IMR-90 (cell line): ENCODE data around the gene CNOT10. TPM values are rescaled to one million over a fixed set of nuclear protein-coding genes. Genes with fewer than 3 reads are reported as not detected.

Source experiments
- ATAC-seq: fragments of 200-7000 bp; cut with Tn5 transposase; 2 replicates; pipeline ENCODE4 v1.9.1; 2020; ENCODE audit warnings: low read depth, mild to moderate bottlenecking, moderate library complexity
- BruUV-seq: library from RNA; stranded (reverse); fragments of 400-500 nt; replicated peaks from 2 replicates; lab custom pipeline; 2021; lab: Mats Ljungman, UMichigan
- CTCF ChIA-PET: fragments of 300-600 bp; formaldehyde crosslinking; extraction: SDS; loops from one replicate; lab custom pipeline; 2021; ENCODE audit warnings: antibody characterized with exemption; lab: Yijun Ruan, JAX
- POLR2A ChIA-PET: fragments of 300-600 bp; sonication (Branson Sonifier 250); formaldehyde crosslinking; loops from one replicate; lab custom pipeline; 2022; ENCODE audit warnings: antibody characterized with exemption; ENCODE audit not compliant: unreplicated experiment; lab: Charles Lee
- DNase-seq: peaks from one replicate; pipeline ENCODE4 v3.0.0; 2013
- H2AFZ ChIP-seq: replicated peaks from 2 replicates; pipeline ENCODE3; 2013; ENCODE audit warnings: low read length, mild to moderate bottlenecking; ENCODE audit not compliant: poor library complexity
- H2AK5ac ChIP-seq: 2 replicates; pipeline ENCODE4 v1.6.1; 2013; ENCODE audit warnings: low read depth, low read length, inconsistent platforms
- H2AK9ac ChIP-seq: replicated peaks from 2 replicates; pipeline ENCODE3; 2013; ENCODE audit warnings: mild to moderate bottlenecking, low read depth, low read length, moderate library complexity; ENCODE audit not compliant: poor library complexity
- H2BK120ac ChIP-seq: 2 replicates; pipeline ENCODE4 v1.6.1; 2013; ENCODE audit warnings: low read depth, low read length, inconsistent platforms
- H2BK15ac ChIP-seq: 3 replicates; pipeline ENCODE4 v1.6.1; 2013; ENCODE audit warnings: low read depth, low read length, inconsistent platforms
- H2BK20ac ChIP-seq: 2 replicates; pipeline ENCODE4 v1.6.1; 2013; ENCODE audit warnings: low read depth, mild to moderate bottlenecking, inconsistent platforms, low read length, moderate library complexity
- H2BK5ac ChIP-seq: 2 replicates; pipeline ENCODE4 v1.6.1; 2013; ENCODE audit warnings: mild to moderate bottlenecking, low read depth, low read length, inconsistent platforms; ENCODE audit not compliant: poor library complexity, severe bottlenecking
- H3K14ac ChIP-seq: replicated peaks from 2 replicates; pipeline ENCODE4 v1.6.1; 2013; ENCODE audit warnings: low read depth, low read length, inconsistent platforms
- H3K18ac ChIP-seq: 2 replicates; pipeline ENCODE4 v1.6.1; 2013; ENCODE audit warnings: low read depth, low read length, control low read depth
- H3K23ac ChIP-seq: 2 replicates; pipeline ENCODE4 v1.6.1; 2013; ENCODE audit warnings: low read depth, low read length, inconsistent platforms
- H3K27ac ChIP-seq: 2 replicates; pipeline ENCODE4 v1.5.1; 2013; ENCODE audit warnings: mild to moderate bottlenecking, control low read depth, low read length; ENCODE audit not compliant: insufficient read depth
- H3K27me3 ChIP-seq: 2 replicates; pipeline ENCODE4 v1.6.1; 2013; ENCODE audit warnings: low read length; ENCODE audit not compliant: control insufficient read depth, insufficient read depth
- H3K36me3 ChIP-seq: 2 replicates; pipeline ENCODE4 v1.6.1; 2013; ENCODE audit warnings: low read length, mixed read lengths; ENCODE audit not compliant: control insufficient read depth, insufficient read depth
- H3K4ac ChIP-seq: 2 replicates; pipeline ENCODE4 v1.6.1; 2013; ENCODE audit warnings: low read depth, low read length, inconsistent platforms
- H3K4me1 ChIP-seq: 2 replicates; pipeline ENCODE4 v1.6.1; 2013; ENCODE audit warnings: low read length, mixed read lengths; ENCODE audit not compliant: control insufficient read depth, insufficient read depth
- H3K4me2 ChIP-seq: 2 replicates; pipeline ENCODE4 v1.6.1; 2013; ENCODE audit warnings: low read depth, mild to moderate bottlenecking, control low read depth, low read length, moderate library complexity
- H3K4me3 ChIP-seq: 2 replicates; pipeline ENCODE4 v1.5.1; 2013; ENCODE audit warnings: low read depth, mild to moderate bottlenecking, control low read depth, low read length, moderate library complexity; ENCODE audit not compliant: insufficient read depth
- H3K56ac ChIP-seq: 2 replicates; pipeline ENCODE4 v1.6.1; 2013; ENCODE audit warnings: low read length, inconsistent platforms; ENCODE audit not compliant: insufficient read depth; ENCODE audit errors: extremely low read depth
- H3K79me1 ChIP-seq, 2 experiments: 2 replicates each; pipeline ENCODE4 v1.6.1; 2013; ENCODE audit warnings: low read length in 2 of 2, inconsistent platforms in 1 of 2, low read depth in 1 of 2
- H3K9ac ChIP-seq: 2 replicates; pipeline ENCODE4 v1.6.1; 2013; ENCODE audit warnings: low read depth, low read length, control low read depth
- H3K9me1 ChIP-seq: 2 replicates; pipeline ENCODE4 v1.6.1; 2013; ENCODE audit warnings: low read length, inconsistent platforms; ENCODE audit not compliant: insufficient read depth
- H3K9me3 ChIP-seq: 2 replicates; pipeline ENCODE4 v1.6.1; 2013; ENCODE audit warnings: low read length; ENCODE audit not compliant: control insufficient read depth, insufficient read depth
- H4K20me1 ChIP-seq: 2 replicates; pipeline ENCODE4 v1.6.1; 2013; ENCODE audit warnings: low read length, inconsistent platforms; ENCODE audit not compliant: insufficient read depth
- H4K5ac ChIP-seq: 2 replicates; pipeline ENCODE4 v1.6.1; 2013; ENCODE audit warnings: mild to moderate bottlenecking, low read depth, low read length, control low read depth
- H4K8ac ChIP-seq, 2 experiments: 2 replicates each; pipeline ENCODE4 v1.6.1; 2013; ENCODE audit warnings: low read depth in 2 of 2, low read length in 2 of 2, control low read depth in 1 of 2, inconsistent platforms in 1 of 2
- H4K91ac ChIP-seq: 2 replicates; pipeline ENCODE4 v1.6.1; 2013; ENCODE audit warnings: low read depth, low read length, inconsistent platforms; ENCODE audit not compliant: insufficient read depth
- BHLHE40 ChIP-seq: fragments of 150-350 bp; IDR thresholded peaks from 2 replicates; pipeline ENCODE4 v1.6.1; 2016; ENCODE audit warnings: mild to moderate bottlenecking, low read depth, low read length
- ELK1 ChIP-seq: fragments of 150-350 bp; IDR thresholded peaks from 2 replicates; pipeline ENCODE4 v1.6.1; 2016; ENCODE audit warnings: low read depth, mild to moderate bottlenecking, low read length, moderate library complexity, borderline replicate concordance
- NFE2L2 ChIP-seq: fragments of 150-350 bp; IDR thresholded peaks from 2 replicates; pipeline ENCODE4 v1.6.1; 2016; ENCODE audit warnings: low read depth, mild to moderate bottlenecking, low read length
- POLR2A ChIP-seq: IDR thresholded peaks from 2 replicates; pipeline ENCODE4 v1.6.1; 2012; ENCODE audit warnings: mild to moderate bottlenecking, low read depth, low read length
- RAD21 ChIP-seq: IDR thresholded peaks from 2 replicates; pipeline ENCODE4 v1.6.1; 2012; ENCODE audit warnings: low read length, improper control_type of control experiment
- SMC3 ChIP-seq: fragments of 150-350 bp; IDR thresholded peaks from 2 replicates; pipeline ENCODE4 v1.6.1; 2016; ENCODE audit warnings: low read depth, mild to moderate bottlenecking, antibody characterized with exemption, low read length, moderate library complexity
- USF2 ChIP-seq: fragments of 150-350 bp; IDR thresholded peaks from 2 replicates; pipeline ENCODE4 v1.6.1; 2017; ENCODE audit warnings: mild to moderate bottlenecking, antibody characterized with exemption, low read length, low read depth
- WGBS, 2 experiments: methylation state at CpG; one replicate each; pipeline versions ENCODE4 v1.1.5 to v1.1.7; 2013; ENCODE audit warnings: missing lambda C conversion rate in 2 of 2; ENCODE audit not compliant: insufficient read length in 1 of 2; ENCODE audit errors: extremely low coverage in 2 of 2; 5-methylcytosine and 5-hydroxymethylcytosine counted together
- dilution Hi-C: fragments of 300-500 bp; cut with HindIII; formaldehyde crosslinking; loops from one replicate; pipeline ENCODE4 v1.14.3; 2018; ENCODE audit warnings: low sequenced_read_pairs; ENCODE audit not compliant: unreplicated experiment
- in situ Hi-C: fragments of 300-500 bp; cut with MboI; formaldehyde crosslinking; loops from 3 replicates; pipeline ENCODE4 v1.14.3; 2019; ENCODE audit warnings: low sequenced_read_pairs, inconsistent platforms, mixed read lengths
- intact Hi-C: fragments of 100-400 bp; cut with micrococcal nuclease; formaldehyde crosslinking; loops from 2 replicates; pipeline ENCODE4 v1.10.0; 2022
- polyA plus RNA-seq, 3 experiments: library from polyadenylated mRNA; depleted of rRNA; stranded (reverse); fragments of >200 nt; gene quantifications; 2 replicates each; pipeline ENCODE4 v1.2.3, GENCODE V29; 2012; ENCODE audit warnings: low replicate concordance in 1 of 3
- total RNA-seq: library from RNA; depleted of rRNA; stranded (reverse); fragments of >200 nt; gene quantifications from 2 replicates; pipeline ENCODE4 v1.2.3, GENCODE V29; 2012

Gene CNOT10
- total and polyA plus RNA-seq, 2 of the 4 experiments (the other 2 are of a cell fraction) = 15.8 to 20.4 TPM

GRCh38 chr3:32820971-32821685 is 136.1 kb downstream of the CNOT10 start:
- no peak overlapping the region for H2AK9ac ChIP-seq
- no peak overlapping the region for H4K8ac ChIP-seq
- H3K79me1 ChIP-seq = no peaks in the 10 kb centered on the region
- H2BK120ac ChIP-seq = no peak overlapping the region
- no peak overlapping the region for H3K27ac ChIP-seq
- ChIA-PET POLR2A (no interaction called here), CTCF (interaction anchor here (0.5 to 1.0 kb wide), 2 partner anchors 14 to 113 kb away, joined by 3 read pairs; no protein-coding TSS in a partner anchor)
- H3K23ac ChIP-seq = no peak overlapping the region
- H2BK5ac ChIP-seq = no peak overlapping the region
- no peaks in the 10 kb centered on the region for H3K9me1 ChIP-seq
- ATAC-seq = no peak
- H2BK15ac ChIP-seq = no peak overlapping the region
- TF ChIP-seq POLR2A (no peak), RAD21 (no peak), BHLHE40 (no peak), NFE2L2 (no peak), SMC3 (no peak), USF2 (no peak), ELK1 (no peak)
- H3K4ac ChIP-seq = no peak overlapping the region
- no peak overlapping the region for H3K56ac ChIP-seq
- H3K14ac ChIP-seq = no peak overlapping the region
- H3K4me3 ChIP-seq = no peak overlapping the region
- no peak for DNase-seq
- H3K18ac ChIP-seq = no peak overlapping the region
- no peak overlapping the region for H2AK5ac ChIP-seq
- H2BK20ac ChIP-seq = no peak overlapping the region
- no peaks in the 10 kb centered on the region for H3K36me3 ChIP-seq
- no peak overlapping the region for H4K91ac ChIP-seq
- H4K5ac ChIP-seq = no peak overlapping the region
- H3K27me3 ChIP-seq = peaks cover 69% of the 10 kb centered on the region
- H3K9me3 ChIP-seq = peaks cover 21% of the 10 kb centered on the region
- no peak overlapping the region for H3K9ac ChIP-seq
- dilution Hi-C loops (no loop called here), in situ Hi-C loops (no loop called here), intact Hi-C loops (no loop called here)
- no peak overlapping the region for H3K4me2 ChIP-seq
- no TSS peak for BruUV-seq
- no peak overlapping the region for H2AFZ ChIP-seq
- H3K4me1 ChIP-seq = peaks cover 3% of the 10 kb centered on the region; the same call in 1 of the 2 replicates
- no peaks in the 10 kb centered on the region for H4K20me1 ChIP-seq
- 57% methylated on average over 2 of the region's 12 CpGs; no CpG with 5 or more reads in 1 of the 2 experiments for WGBS, 2 experiments
